ENCODE measurements around the gene RPS6KL1.
"Not testable (repeated sequence)": the region's sequence is repeated elsewhere in the genome, so short reads cannot be mapped to it uniquely, and the experiment has no call there.

Gene RPS6KL1

GRCh38 chr14:74934476-74935359, 11.7 kb upstream of the RPS6KL1 start:
- Histone ChIP-seq H3K9ac (no peak overlapping the region), H3K4me3 (ENCODE audit: low read depth, low read length) (no peak overlapping the region), H3K79me2 (no peaks in the 10 kb centered on the region), H3K4me2 (ENCODE audit: low read length) (no peak overlapping the region), H2AFZ (no peak overlapping the region), H3K9me3 (ENCODE audit: control insufficient read depth, low read length) (no peaks in the 10 kb centered on the region), H3K36me3 (ENCODE audit: control insufficient read depth, insufficient read depth, low read length) (no peaks in the 10 kb centered on the region), H3K27me3 (ENCODE audit: control insufficient read depth, insufficient read depth, low read length) (no peaks in the 10 kb centered on the region), H3K27ac (no peak overlapping the region), H3K4me1 (no peaks in the 10 kb centered on the region)
- TF ChIP-seq, protein P1, sequence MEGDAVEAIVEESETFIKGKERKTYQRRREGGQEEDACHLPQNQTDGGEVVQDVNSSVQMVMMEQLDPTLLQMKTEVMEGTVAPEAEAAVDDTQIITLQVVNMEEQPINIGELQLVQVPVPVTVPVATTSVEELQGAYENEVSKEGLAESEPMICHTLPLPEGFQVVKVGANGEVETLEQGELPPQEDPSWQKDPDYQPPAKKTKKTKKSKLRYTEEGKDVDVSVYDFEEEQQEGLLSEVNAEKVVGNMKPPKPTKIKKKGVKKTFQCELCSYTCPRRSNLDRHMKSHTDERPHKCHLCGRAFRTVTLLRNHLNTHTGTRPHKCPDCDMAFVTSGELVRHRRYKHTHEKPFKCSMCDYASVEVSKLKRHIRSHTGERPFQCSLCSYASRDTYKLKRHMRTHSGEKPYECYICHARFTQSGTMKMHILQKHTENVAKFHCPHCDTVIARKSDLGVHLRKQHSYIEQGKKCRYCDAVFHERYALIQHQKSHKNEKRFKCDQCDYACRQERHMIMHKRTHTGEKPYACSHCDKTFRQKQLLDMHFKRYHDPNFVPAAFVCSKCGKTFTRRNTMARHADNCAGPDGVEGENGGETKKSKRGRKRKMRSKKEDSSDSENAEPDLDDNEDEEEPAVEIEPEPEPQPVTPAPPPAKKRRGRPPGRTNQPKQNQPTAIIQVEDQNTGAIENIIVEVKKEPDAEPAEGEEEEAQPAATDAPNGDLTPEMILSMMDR (IDR thresholded peaks at IDR 0.05): no peak

GRCh38 chr14:74934041-74934440, 11.0 kb upstream of the RPS6KL1 start:
- no peak overlapping the region for H3K27ac ChIP-seq

GRCh38 chr14:74932936-74933335, 9.9 kb upstream of the RPS6KL1 start:
- not testable (repeated sequence) for H3K79me2 ChIP-seq; H3K9ac ChIP-seq; H3K4me2 ChIP-seq (ENCODE audit: low read length); H3K27ac ChIP-seq; H3K36me3 ChIP-seq (ENCODE audit: control insufficient read depth, insufficient read depth, low read length); H3K4me1 ChIP-seq; H3K27me3 ChIP-seq (ENCODE audit: control insufficient read depth, insufficient read depth, low read length); H3K4me3 ChIP-seq (ENCODE audit: low read depth, low read length); H3K9me3 ChIP-seq (ENCODE audit: control insufficient read depth, low read length); H2AFZ ChIP-seq

More at GRCh38 chr14:74934041-74934440, 11.0 kb upstream of the RPS6KL1 start:
- H3K4me2 ChIP-seq (ENCODE audit: low read length): no peak overlapping the region
- TF ChIP-seq, protein P1 (IDR thresholded peaks at IDR 0.05): no peak
- H3K79me2 ChIP-seq: no peaks in the 10 kb centered on the region
- H3K36me3 ChIP-seq (ENCODE audit: control insufficient read depth, insufficient read depth, low read length): no peaks in the 10 kb centered on the region
- H3K9ac ChIP-seq: no peak overlapping the region
- H3K4me3 ChIP-seq (ENCODE audit: low read depth, low read length): no peak overlapping the region
- H2AFZ ChIP-seq: no peak overlapping the region
- H3K4me1 ChIP-seq: no peaks in the 10 kb centered on the region
- H3K27me3 ChIP-seq (ENCODE audit: control insufficient read depth, insufficient read depth, low read length): no peaks in the 10 kb centered on the region
- no peaks in the 10 kb centered on the region for H3K9me3 ChIP-seq (ENCODE audit: control insufficient read depth, low read length)

- no peak overlapping the region for H3K27ac ChIP-seq
- H3K9me3 ChIP-seq (ENCODE audit: control insufficient read depth, low read length): no peaks in the 10 kb centered on the region
- TF ChIP-seq, protein P1 (IDR thresholded peaks at IDR 0.05): no peak
- H3K4me2 ChIP-seq (ENCODE audit: low read length): no peak overlapping the region
- no peaks in the 10 kb centered on the region for H3K27me3 ChIP-seq (ENCODE audit: control insufficient read depth, insufficient read depth, low read length)
- no peak overlapping the region for H3K9ac ChIP-seq
- H2AFZ ChIP-seq: no peak overlapping the region
- no peaks in the 10 kb centered on the region for H3K4me1 ChIP-seq
- H3K79me2 ChIP-seq: no peaks in the 10 kb centered on the region
- no peak overlapping the region for H3K4me3 ChIP-seq (ENCODE audit: low read depth, low read length)
- no peaks in the 10 kb centered on the region for H3K36me3 ChIP-seq (ENCODE audit: control insufficient read depth, insufficient read depth, low read length)
Measured at GRCh38 chr14:74932401-74932901, 9.4 kb upstream of the RPS6KL1 start.

DNA sequence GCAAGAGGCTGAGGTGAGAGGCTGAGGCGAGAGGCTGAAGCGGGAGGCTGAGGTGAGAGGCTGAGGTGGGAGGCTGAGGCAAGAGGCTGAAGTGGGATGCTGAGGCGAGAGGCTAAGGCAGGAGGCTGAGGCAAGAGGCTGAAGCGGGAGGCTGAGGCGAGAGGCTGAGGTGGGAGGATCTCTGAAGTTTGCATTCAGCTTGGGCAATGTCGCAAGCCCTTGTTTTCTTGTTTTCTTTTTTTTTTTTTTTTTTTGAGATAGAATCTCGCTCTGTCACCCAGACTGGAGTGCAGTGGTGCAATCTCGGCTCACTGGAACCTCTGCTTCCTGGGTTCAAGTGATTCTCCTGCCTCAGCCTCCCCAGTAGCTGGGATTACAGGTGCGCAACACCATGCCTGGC, 8.7 kb upstream of the RPS6KL1 start:
- H3K4me3 ChIP-seq (ENCODE audit: low read depth, low read length); H3K9ac ChIP-seq; H3K4me2 ChIP-seq (ENCODE audit: low read length); H3K36me3 ChIP-seq (ENCODE audit: control insufficient read depth, insufficient read depth, low read length); H3K79me2 ChIP-seq; H3K27ac ChIP-seq; H3K9me3 ChIP-seq (ENCODE audit: control insufficient read depth, low read length); H3K4me1 ChIP-seq; H3K27me3 ChIP-seq (ENCODE audit: control insufficient read depth, insufficient read depth, low read length); H2AFZ ChIP-seq: not testable (repeated sequence)
